GM21528 (cell line): ENCODE data around the gene NEK7.

Experiments used
- ATAC-seq: cut with Tn5 transposase; IDR thresholded peaks from one replicate; pipeline ENCODE4 v1.9.1; 2021; ENCODE audit warnings: mild to moderate bottlenecking, moderate library complexity; ENCODE audit not compliant: unreplicated experiment, low FRiP score

Gene NEK7

GRCh38 chr1:198328458-198329032 lies 171.7 kb downstream of the NEK7 start:
- no peak for ATAC-seq

GRCh38 chr1:198330982-198331615 lies 174.3 kb downstream of the NEK7 start:
- no peak for ATAC-seq

- no peak for ATAC-seq
Measured at GRCh38 chr1:198333744-198334143, 176.9 kb downstream of the NEK7 start.

GRCh38 chr1:198335663-198336062 lies 178.9 kb downstream of the NEK7 start:
- no peak for ATAC-seq

- no peak for ATAC-seq
Measured at GRCh38 chr1:198337886-198338285, 181.1 kb downstream of the NEK7 start.

GRCh38 chr1:198340139-198340538 lies 183.3 kb downstream of the NEK7 start:
- no peak for ATAC-seq

- ATAC-seq: no peak
Measured at GRCh38 chr1:198346178-198346577, 189.4 kb downstream of the NEK7 start.

- no peak for ATAC-seq
Measured at GRCh38 chr1:198350456-198350855, 193.7 kb downstream of the NEK7 start.

GRCh38 chr1:198352975-198353695 lies 196.3 kb downstream of the NEK7 start:
- ATAC-seq: peak; percentile 90

GRCh38 chr1:198357937-198358336 lies 201.1 kb downstream of the NEK7 start:
- no peak for ATAC-seq

GRCh38 chr1:198359024-198359653 lies 202.3 kb downstream of the NEK7 start:
- ATAC-seq: no peak

GRCh38 chr1:198360208-198360729 lies 203.5 kb downstream of the NEK7 start:
- ATAC-seq: no peak

- ATAC-seq: no peak
Measured at GRCh38 chr1:198361237-198361767, 204.5 kb downstream of the NEK7 start.

GRCh38 chr1:198363625-198364151 lies 206.9 kb downstream of the NEK7 start:
- no peak for ATAC-seq

GRCh38 chr1:198364471-198364870 lies 207.7 kb downstream of the NEK7 start:
- ATAC-seq: no peak

- ATAC-seq: no peak
Measured at GRCh38 chr1:198367296-198367695, 210.5 kb downstream of the NEK7 start.

- no peak for ATAC-seq
Measured at GRCh38 chr1:198370996-198371395, 214.2 kb downstream of the NEK7 start.
